CD4-positive, alpha-beta T cell (primary cell): Measurements from ENCODE around the gene KLHL33. TPM values are rescaled to one million over a fixed set of nuclear protein-coding genes. Genes with fewer than 3 reads are reported as not detected.

ENCODE experiments used
- ATAC-seq: fragments of 200-7000 bp; cut with Tn5 transposase; one replicate; pipeline ENCODE4 v1.10.0; 2022; ENCODE audit warnings: mild to moderate bottlenecking; ENCODE audit not compliant: poor library complexity
- CTCF ChIA-PET: fragments of 350-600 bp; sonication (Branson Sonifier 250); formaldehyde crosslinking; loops from one replicate; lab custom pipeline; 2021; ENCODE audit warnings: antibody characterized with exemption, inconsistent platforms; lab: Charles Lee
- POLR2A ChIA-PET: fragments of 350-600 bp; sonication (Branson Sonifier 250); formaldehyde crosslinking; loops from one replicate; lab custom pipeline; 2021; ENCODE audit warnings: antibody characterized with exemption, inconsistent platforms; lab: Charles Lee
- DNase-seq, 14 experiments: peaks; one replicate each; pipeline ENCODE4 v3.0.0-alpha.2; 2013 to 2020; ENCODE audit warnings: mixed read lengths in 2 of 14
- H3K27ac ChIP-seq, 2 donors: one replicate each; pipeline versions ENCODE4 v1.5.1 to v1.7.0; 2013; ENCODE audit warnings: low read length in 2 of 2, low read depth in 1 of 2, mild to moderate bottlenecking in 1 of 2
- H3K27me3 ChIP-seq, 2 experiments: 1 replicate in 1 of 2; 2 replicates in 1 of 2; pipeline versions ENCODE4 v1.6.1 to v1.7.0; 2013; ENCODE audit warnings: low read length in 2 of 2, control low read depth in 1 of 2, mild to moderate bottlenecking in 1 of 2, moderate library complexity in 1 of 2; ENCODE audit not compliant: insufficient read depth in 2 of 2, control insufficient read depth in 1 of 2
- H3K36me3 ChIP-seq: one replicate; pipeline ENCODE4 v1.6.1; 2013; ENCODE audit warnings: low read length, control low read depth; ENCODE audit not compliant: insufficient read depth
- H3K4me1 ChIP-seq: one replicate; pipeline ENCODE4 v1.6.1; 2013; ENCODE audit warnings: low read length, control low read depth; ENCODE audit not compliant: insufficient read depth
- H3K4me3 ChIP-seq: one replicate; pipeline ENCODE4 v1.5.1; 2013; ENCODE audit warnings: mild to moderate bottlenecking, low read length, moderate library complexity
- H3K9me3 ChIP-seq, 2 experiments: 1 replicate in 1 of 2; 2 replicates in 1 of 2; pipeline versions ENCODE4 v1.6.1 to v1.7.0; 2013; ENCODE audit warnings: low read length in 2 of 2, mild to moderate bottlenecking in 2 of 2, control low read depth in 1 of 2, moderate library complexity in 1 of 2; ENCODE audit not compliant: control insufficient read depth in 1 of 2, insufficient read depth in 1 of 2
- H3K27ac Mint-ChIP-seq: one replicate; pipeline ENCODE4 v1.8.0; 2020; ENCODE audit warnings: mixed read lengths
- H3K27me3 Mint-ChIP-seq: one replicate; pipeline ENCODE4 v1.8.0; 2021; ENCODE audit warnings: mixed read lengths
- H3K36me3 Mint-ChIP-seq: one replicate; pipeline ENCODE4 v1.8.0; 2021; ENCODE audit warnings: low read depth, mixed read lengths
- H3K4me1 Mint-ChIP-seq: one replicate; pipeline ENCODE4 v1.8.0; 2021; ENCODE audit warnings: low read depth, mixed read lengths
- H3K4me3 Mint-ChIP-seq: one replicate; pipeline ENCODE4 v1.8.0; 2020; ENCODE audit warnings: mild to moderate bottlenecking, mixed read lengths
- H3K9me3 Mint-ChIP-seq: one replicate; pipeline ENCODE4 v1.8.0; 2020; ENCODE audit warnings: mixed read lengths
- CTCF ChIP-seq: fragments of 200-600 bp; IDR thresholded peaks from one replicate; pipeline ENCODE4 v1.8.0; 2022; ENCODE audit warnings: antibody characterized with exemption, mild to moderate bottlenecking
- intact Hi-C, 2 experiments: fragments of 100-400 bp; cut with DNase I in 1 of 2; cut with micrococcal nuclease in 1 of 2; formaldehyde crosslinking; loops; one replicate each; pipeline versions ENCODE4 v1.15.1 to v1.9.0; 2023 to 2025; cut with DNase I, micrococcal nuclease
- total RNA-seq, 174 experiments: library from RNA in 2 of 174; stranded (reverse) in 2 of 174; gene quantifications; one replicate each; pipeline ENCODE4 v1.2.3 and lab custom pipeline; 2021 to 2026

KLHL33 gene
- total RNA-seq, 2 experiments from 2014 or later, result 0.19 to 0.31 TPM

GRCh38 chr14:20400589-20400964 lies 35.4 kb downstream of the KLHL33 start:
- Mint-ChIP-seq H3K9me3 (no peaks in the 10 kb centered on the region), H3K4me1 (peaks cover 14% of the 10 kb centered on the region), H3K27me3 (no peaks in the 10 kb centered on the region), H3K27ac (no peak overlapping the region), H3K36me3 (peaks cover 90% of the 10 kb centered on the region), H3K4me3 (no peak overlapping the region)
- CTCF ChIA-PET, result no interaction called here
- no peak overlapping the region for H3K4me3 ChIP-seq
- no peak for TF ChIP-seq CTCF
- H3K9me3 ChIP-seq, result no peaks in the 10 kb centered on the region
- no peak overlapping the region for H3K27ac ChIP-seq
- POLR2A ChIA-PET, result interaction anchor here (2.5 kb wide), 1 partner anchor 13 kb away, joined by 6 read pairs; the partner anchor contains the start of gene TEP1
- peaks cover 67% of the 10 kb centered on the region for H3K36me3 ChIP-seq
- no peaks in the 10 kb centered on the region for H3K27me3 ChIP-seq
- intact Hi-C loops, result no loop called here
- DNase-seq (no peak), ATAC-seq (no peak)
- no peaks in the 10 kb centered on the region for H3K4me1 ChIP-seq

DNA sequence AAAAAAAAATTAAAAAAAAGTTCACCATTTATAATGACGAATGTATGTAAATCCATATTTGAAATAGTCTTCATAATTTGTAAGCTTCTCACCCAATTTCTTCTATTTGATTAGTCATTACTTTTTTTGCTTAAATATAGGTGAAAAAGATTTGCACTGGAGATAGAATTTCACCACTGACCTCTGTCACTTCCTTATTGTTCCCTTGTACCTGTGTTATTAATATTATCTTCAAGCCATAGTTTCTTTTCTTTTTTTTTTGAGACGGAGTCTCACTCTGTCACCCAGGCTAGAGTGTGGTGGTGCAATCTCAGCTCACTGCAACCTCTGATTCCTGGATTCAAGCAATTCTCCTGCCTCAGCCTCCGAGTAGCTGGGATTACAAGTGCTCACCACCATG lies 38.5 kb downstream of the KLHL33 start:
- Histone ChIP-seq H3K36me3 (peaks cover 59% of the 10 kb centered on the region), H3K4me3 (no peak overlapping the region), H3K27ac (no peak overlapping the region), H3K27me3 (no peaks in the 10 kb centered on the region), H3K4me1 (no peaks in the 10 kb centered on the region), H3K9me3 (no peaks in the 10 kb centered on the region)
- Mint-ChIP-seq H3K27me3 (no peaks in the 10 kb centered on the region), H3K27ac (no peak overlapping the region), H3K4me3 (no peak overlapping the region), H3K4me1 (peaks cover 10% of the 10 kb centered on the region), H3K36me3 (peaks cover 79% of the 10 kb centered on the region), H3K9me3 (no peaks in the 10 kb centered on the region)
- DNase-seq, result no peak
- intact Hi-C loops, result no loop called here
- no peak for ATAC-seq
- no peak for TF ChIP-seq CTCF
- ChIA-PET CTCF (no interaction called here), POLR2A (interaction anchor here (1.5 kb wide), 1 partner anchor 212 kb away, joined by 3 read pairs; no protein-coding TSS in a partner anchor)

GRCh38 chr14:20391505-20391904 lies 44.5 kb downstream of the KLHL33 start:
- ATAC-seq, result no peak

More at GRCh38 chr14:20391505-20391904, 44.5 kb downstream of the KLHL33 start:
- ChIA-PET POLR2A (no interaction called here), CTCF (no interaction called here)
- no peaks in the 10 kb centered on the region for H3K4me1 ChIP-seq
- Mint-ChIP-seq H3K4me1 (no peaks in the 10 kb centered on the region), H3K27me3 (no peaks in the 10 kb centered on the region), H3K27ac (no peak overlapping the region), H3K36me3 (peaks cover 88% of the 10 kb centered on the region), H3K9me3 (no peaks in the 10 kb centered on the region), H3K4me3 (no peak overlapping the region)
- no peak overlapping the region for H3K27ac ChIP-seq
- no peaks in the 10 kb centered on the region for H3K27me3 ChIP-seq
- TF ChIP-seq CTCF, result no peak
- H3K36me3 ChIP-seq, result peaks cover 83% of the 10 kb centered on the region
- DNase-seq, result no peak
- H3K9me3 ChIP-seq, result no peaks in the 10 kb centered on the region
- H3K4me3 ChIP-seq, result no peak overlapping the region
- intact Hi-C loops, result no loop called here
